Mesendoderm (in vitro differentiated cells): ENCODE measurements around the gene OAS1.
A peak's percentile ranks its signal among the peaks of the same experiment; 100 is the strongest.

Source experiments
- DNase-seq: peaks from one replicate; pipeline ENCODE4 v3.0.0; 2013
- H2AK5ac ChIP-seq: 2 replicates; pipeline ENCODE4 v1.6.1; 2013; ENCODE audit warnings: low read length, inconsistent platforms
- H2BK120ac ChIP-seq: 2 replicates; pipeline ENCODE4 v1.6.1; 2013; ENCODE audit warnings: low read depth, mild to moderate bottlenecking, low read length, moderate library complexity, mixed read lengths
- H2BK15ac ChIP-seq: replicated peaks from 2 replicates; pipeline ENCODE4 v1.6.1; 2013; ENCODE audit warnings: low read depth, mild to moderate bottlenecking, moderate library complexity
- H2BK5ac ChIP-seq: 2 replicates; pipeline ENCODE4 v1.6.1; 2013; ENCODE audit warnings: low read length, inconsistent platforms
- H3K18ac ChIP-seq: 2 replicates; pipeline ENCODE4 v1.6.1; 2013; ENCODE audit warnings: mild to moderate bottlenecking, low read length, mixed read lengths
- H3K23ac ChIP-seq: one replicate; pipeline ENCODE4 v1.6.1; 2013; ENCODE audit warnings: low read length
- H3K27ac ChIP-seq: 2 replicates; pipeline ENCODE4 v1.5.1; 2013; ENCODE audit warnings: low read depth, mild to moderate bottlenecking, inconsistent platforms, low read length, moderate library complexity
- H3K27me3 ChIP-seq: 2 replicates; pipeline ENCODE4 v1.6.1; 2013; ENCODE audit warnings: low read length, control low read depth, mild to moderate bottlenecking, inconsistent platforms; ENCODE audit not compliant: insufficient read depth, poor library complexity
- H3K36me3 ChIP-seq: 2 replicates; pipeline ENCODE4 v1.6.1; 2013; ENCODE audit warnings: low read length, inconsistent platforms; ENCODE audit not compliant: control insufficient read depth, insufficient read depth
- H3K4ac ChIP-seq: one replicate; pipeline ENCODE4 v1.6.1; 2013; ENCODE audit warnings: low read depth, mild to moderate bottlenecking, low read length, moderate library complexity
- H3K4me1 ChIP-seq: 2 replicates; pipeline ENCODE4 v1.6.1; 2013; ENCODE audit warnings: low read depth, low read length, inconsistent platforms; ENCODE audit not compliant: control insufficient read depth
- H3K4me2 ChIP-seq: 2 replicates; pipeline ENCODE4 v1.6.1; 2013; ENCODE audit warnings: low read length
- H3K4me3 ChIP-seq: 2 replicates; pipeline ENCODE4 v1.5.1; 2013; ENCODE audit warnings: mild to moderate bottlenecking, low read length
- H3K56ac ChIP-seq: one replicate; pipeline ENCODE4 v1.6.1; 2013; ENCODE audit warnings: low read length
- H3K79me1 ChIP-seq: 2 replicates; pipeline ENCODE4 v1.6.1; 2013; ENCODE audit warnings: low read length, inconsistent platforms
- H3K79me2 ChIP-seq: 2 replicates; pipeline ENCODE4 v1.6.1; 2013; ENCODE audit warnings: mild to moderate bottlenecking, low read length; ENCODE audit not compliant: control insufficient read depth, insufficient read depth
- H3K9ac ChIP-seq: 2 replicates; pipeline ENCODE4 v1.6.1; 2013; ENCODE audit warnings: low read length, inconsistent platforms
- H4K5ac ChIP-seq: one replicate; pipeline ENCODE4 v1.6.1; 2013; ENCODE audit warnings: low read length
- H4K8ac ChIP-seq: one replicate; pipeline ENCODE4 v1.6.1; 2013; ENCODE audit warnings: low read depth, mild to moderate bottlenecking, control low read depth, low read length, moderate library complexity
- WGBS: extraction: QIAGEN DNeasy Blood & Tissue Kit; methylation state at CpG from one replicate; pipeline ENCODE4 v1.1.7; 2013; ENCODE audit warnings: low lambda C conversion rate, missing lambda C conversion rate; ENCODE audit not compliant: insufficient coverage; ENCODE audit errors: extremely low coverage; 5-methylcytosine and 5-hydroxymethylcytosine counted together

OAS1 gene

DNA sequence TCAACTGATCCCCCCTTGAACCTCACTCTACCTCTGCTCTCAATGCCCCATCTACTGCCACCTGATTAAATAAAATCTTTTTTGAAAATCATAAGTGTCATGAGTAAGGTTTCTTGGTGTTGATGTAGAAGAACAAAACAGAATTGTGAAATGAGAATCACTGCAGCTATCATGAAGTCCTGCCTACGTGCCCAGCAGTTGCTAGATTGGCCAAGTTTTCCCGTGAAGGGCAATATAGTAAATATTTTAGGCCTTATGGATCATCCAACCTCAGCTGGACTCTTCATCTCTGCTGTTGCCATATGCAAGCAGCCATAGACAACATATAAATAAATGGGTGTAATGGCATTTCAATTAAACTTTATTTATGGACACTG, 26.4 kb downstream of the OAS1 start:
- WGBS, result no CpG with 5 or more reads among the region's 2 CpGs
- Histone ChIP-seq H2BK15ac (no peak overlapping the region), H3K4me2 (no peak overlapping the region), H3K36me3 (no peaks in the 10 kb centered on the region), H4K8ac (no peak overlapping the region), H3K4me1 (no peaks in the 10 kb centered on the region), H3K79me1 (no peaks in the 10 kb centered on the region), H3K79me2 (no peaks in the 10 kb centered on the region), H3K18ac (no peak overlapping the region), H3K23ac (no peak overlapping the region), H4K5ac (no peak overlapping the region), H3K4ac (no peak overlapping the region), H2BK5ac (no peak overlapping the region), H2BK120ac (no peak overlapping the region), H3K27ac (no peak overlapping the region), H3K56ac (no peak overlapping the region), H3K4me3 (no peak overlapping the region), H2AK5ac (no peak overlapping the region), H3K9ac (no peak overlapping the region), H3K27me3 (no peaks in the 10 kb centered on the region)
- no peak for DNase-seq

- Histone ChIP-seq H3K79me2 (no peaks in the 10 kb centered on the region), H3K79me1 (no peaks in the 10 kb centered on the region), H3K4ac (no peak overlapping the region), H3K27ac (no peak overlapping the region), H3K4me3 (no peak overlapping the region), H3K18ac (no peak overlapping the region), H2BK15ac (no peak overlapping the region), H3K4me2 (no peak overlapping the region), H3K36me3 (no peaks in the 10 kb centered on the region), H3K56ac (no peak overlapping the region), H2BK120ac (no peak overlapping the region), H2BK5ac (no peak overlapping the region), H3K23ac (no peak overlapping the region), H3K4me1 (no peaks in the 10 kb centered on the region), H4K5ac (no peak overlapping the region), H2AK5ac (no peak overlapping the region), H3K27me3 (peaks cover 2% of the 10 kb centered on the region), H4K8ac (no peak overlapping the region), H3K9ac (no peak overlapping the region)
- no peak for DNase-seq
- no CpG with 5 or more reads among the region's 1 CpG for WGBS
Measured at GRCh38 chr12:112936264-112936663, 29.5 kb downstream of the OAS1 start.

DNA sequence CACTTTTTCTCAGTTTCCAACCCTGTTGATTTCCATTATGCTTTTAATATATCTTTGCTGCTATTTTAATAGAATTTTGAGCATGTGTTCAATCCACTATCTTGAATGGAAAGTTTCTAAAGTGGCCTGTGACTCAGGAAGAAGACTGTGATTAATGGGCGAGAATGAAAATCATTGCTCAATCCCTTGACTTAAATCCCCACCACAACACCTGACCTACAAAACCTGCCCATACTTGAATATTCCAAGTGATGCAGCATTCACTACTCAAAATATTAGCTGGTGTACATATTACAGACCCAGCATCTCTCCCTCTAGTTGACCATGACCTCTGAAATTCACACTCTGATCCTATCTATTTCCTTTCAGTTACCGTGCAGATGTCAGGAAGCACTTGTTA, 30.2 kb downstream of the OAS1 start:
- no CpG with 5 or more reads among the region's 2 CpGs for WGBS
- no peaks in the 10 kb centered on the region for H3K36me3 ChIP-seq
- no peaks in the 10 kb centered on the region for H3K4me1 ChIP-seq
- no peak overlapping the region for H4K5ac ChIP-seq
- H2AK5ac ChIP-seq, result no peak overlapping the region
- H3K79me1 ChIP-seq, result no peaks in the 10 kb centered on the region
- H3K79me2 ChIP-seq, result no peaks in the 10 kb centered on the region
- no peak overlapping the region for H3K9ac ChIP-seq
- no peak overlapping the region for H3K4me2 ChIP-seq
- no peak overlapping the region for H3K4me3 ChIP-seq
- no peak overlapping the region for H3K18ac ChIP-seq
- no peak overlapping the region for H3K23ac ChIP-seq
- no peak overlapping the region for H3K56ac ChIP-seq
- no peak overlapping the region for H2BK5ac ChIP-seq
- no peak overlapping the region for H2BK120ac ChIP-seq
- H3K27ac ChIP-seq, result no peak overlapping the region
- no peak overlapping the region for H4K8ac ChIP-seq
- no peak for DNase-seq
- peaks cover 2% of the 10 kb centered on the region for H3K27me3 ChIP-seq
- H3K4ac ChIP-seq, result no peak overlapping the region
- H2BK15ac ChIP-seq, result no peak overlapping the region

DNA sequence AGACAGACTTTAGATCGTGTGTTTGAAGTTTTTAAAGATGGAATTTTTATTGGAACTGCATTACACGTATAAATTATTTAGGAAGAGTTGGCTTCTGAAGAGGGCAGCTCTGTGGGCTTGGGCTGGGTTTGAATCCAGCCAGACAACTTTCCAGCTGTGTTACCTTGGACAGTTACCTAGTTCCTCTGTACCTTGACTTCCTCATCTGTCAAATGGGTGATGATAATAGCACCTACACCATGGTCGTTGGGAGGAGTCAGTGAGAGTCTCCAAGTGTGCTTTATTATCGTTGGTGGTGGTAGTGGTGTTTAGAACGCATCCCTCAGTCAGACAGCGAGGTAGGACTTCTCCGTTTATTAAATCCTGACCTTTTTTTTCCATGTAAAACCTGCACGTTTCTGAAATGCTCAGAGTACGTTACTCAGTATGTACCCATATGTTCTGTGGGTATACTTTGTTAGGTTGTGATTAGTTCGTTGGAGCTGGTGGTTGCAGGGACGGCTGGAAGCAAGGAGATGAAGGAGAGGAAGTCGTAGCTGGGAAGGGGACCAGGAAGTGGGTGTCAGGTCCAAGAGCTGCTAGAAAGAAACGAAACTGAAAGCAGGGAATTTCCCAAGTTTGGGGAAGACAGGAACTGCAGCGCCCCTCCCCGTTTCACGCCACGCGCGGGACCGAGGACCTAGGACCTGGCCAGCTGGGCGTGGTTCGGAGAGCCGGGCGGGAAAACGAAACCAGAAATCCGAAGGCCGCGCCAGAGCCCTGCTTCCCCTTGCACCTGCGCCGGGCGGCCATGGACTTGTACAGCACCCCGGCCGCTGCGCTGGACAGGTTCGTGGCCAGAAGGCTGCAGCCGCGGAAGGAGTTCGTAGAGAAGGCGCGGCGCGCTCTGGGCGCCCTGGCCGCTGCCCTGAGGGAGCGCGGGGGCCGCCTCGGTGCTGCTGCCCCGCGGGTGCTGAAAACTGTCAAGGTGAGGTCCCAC, 31.3 kb downstream of the OAS1 start, which contains the start of gene OAS3:
TSS of gene OAS3 (plus strand) at position 734 of the 979 bp plus-strand sequence. CDS start at position 791, 57 bp downstream.
- H3K36me3 ChIP-seq, result no peaks in the 10 kb centered on the region
- no peaks in the 10 kb centered on the region for H3K79me2 ChIP-seq
- no peak within 1 kb of the TSS for H2BK15ac ChIP-seq
- H3K4ac ChIP-seq, result no peak within 1 kb of the TSS
- peak within 1 kb of the TSS; percentile 76 for H3K56ac ChIP-seq
- H3K18ac ChIP-seq, result no peak within 1 kb of the TSS
- peak; percentile 16 for DNase-seq
- peaks cover 2% of the 10 kb centered on the region for H3K27me3 ChIP-seq
- no peak within 1 kb of the TSS for H3K27ac ChIP-seq
- H2AK5ac ChIP-seq, result no peak within 1 kb of the TSS
- peak within 1 kb of the TSS; percentile 22 for H3K4me3 ChIP-seq
- H3K4me2 ChIP-seq, result peak within 1 kb of the TSS; percentile 51
- no peak within 1 kb of the TSS for H2BK5ac ChIP-seq
- no peak within 1 kb of the TSS for H4K8ac ChIP-seq
- H3K9ac ChIP-seq, result peak within 1 kb of the TSS; percentile 56
- no peak within 1 kb of the TSS for H4K5ac ChIP-seq
- WGBS, result 100% methylated on average over 2 of the region's 50 CpGs
- H3K79me1 ChIP-seq, result no peaks in the 10 kb centered on the region
- H2BK120ac ChIP-seq, result no peak within 1 kb of the TSS
- no peaks in the 10 kb centered on the region for H3K4me1 ChIP-seq
- no peak within 1 kb of the TSS for H3K23ac ChIP-seq

GRCh38 chr12:112938751-112939150, 32.0 kb downstream of the OAS1 start:
- no CpG with 5 or more reads among the region's 11 CpGs for WGBS

More at GRCh38 chr12:112938751-112939150, 32.0 kb downstream of the OAS1 start:
- H2BK15ac ChIP-seq, result no peak overlapping the region
- H2BK5ac ChIP-seq, result no peak overlapping the region
- H3K9ac ChIP-seq, result peak overlapping the region; percentile 56
- no peaks in the 10 kb centered on the region for H3K79me1 ChIP-seq
- peaks cover 2% of the 10 kb centered on the region for H3K27me3 ChIP-seq
- peak overlapping the region; percentile 51 for H3K4me2 ChIP-seq
- H3K4me3 ChIP-seq, result no peak overlapping the region
- peak overlapping the region; percentile 76 for H3K56ac ChIP-seq
- H3K23ac ChIP-seq, result no peak overlapping the region
- no peak overlapping the region for H3K4ac ChIP-seq
- H4K5ac ChIP-seq, result no peak overlapping the region
- DNase-seq, result no peak
- H2AK5ac ChIP-seq, result no peak overlapping the region
- H3K18ac ChIP-seq, result no peak overlapping the region
- H3K27ac ChIP-seq, result no peak overlapping the region
- H2BK120ac ChIP-seq, result no peak overlapping the region
- H3K79me2 ChIP-seq, result no peaks in the 10 kb centered on the region
- H3K36me3 ChIP-seq, result no peaks in the 10 kb centered on the region
- H4K8ac ChIP-seq, result no peak overlapping the region
- no peaks in the 10 kb centered on the region for H3K4me1 ChIP-seq
